HepG2 (cell line): ENCODE data around the gene SCAPER. TPM values are rescaled to one million over a fixed set of nuclear protein-coding genes. Genes with fewer than 3 reads are reported as not detected.
A peak's percentile ranks its signal among the peaks of the same experiment; 100 is the strongest.

ENCODE experiments used
- ADNP ChIP-seq: sonication (generic); formaldehyde crosslinking; IDR thresholded peaks from 2 replicates; pipeline ENCODE4 v1.4.0; 2020; ENCODE audit warnings: missing genetic modification reagents
- ATRX ChIP-seq: sonication (generic); formaldehyde crosslinking; IDR thresholded peaks from 2 replicates; pipeline ENCODE4 v1.4.0; 2020; ENCODE audit warnings: missing genetic modification reagents, borderline replicate concordance
- CEBPB ChIP-seq: IDR thresholded peaks from 2 replicates; pipeline ENCODE4 v1.6.1; 2011; ENCODE audit warnings: low read depth, low read length, improper control_type of control experiment, borderline replicate concordance
- ELF1 ChIP-seq: sonication (generic); formaldehyde crosslinking; IDR thresholded peaks from 2 replicates; pipeline ENCODE4 v1.4.0; 2020; ENCODE audit warnings: missing genetic modification reagents
- FOXO1 ChIP-seq: sonication (generic); formaldehyde crosslinking; IDR thresholded peaks from 2 replicates; pipeline ENCODE4 v1.4.0; 2020; ENCODE audit warnings: missing genetic modification reagents
- GABPA ChIP-seq, 2 experiments: IDR thresholded peaks; 2 replicates each; pipeline ENCODE4 v1.6.1; 2011 to 2016; ENCODE audit warnings: low read depth in 2 of 2, low read length in 1 of 2, missing biosample characterization in 1 of 2, missing genetic modification characterization in 1 of 2
- HES4 ChIP-seq: sonication (generic); formaldehyde crosslinking; IDR thresholded peaks from 2 replicates; pipeline ENCODE4 v1.9.0; 2021; ENCODE audit warnings: mild to moderate bottlenecking, missing genetic modification reagents, borderline replicate concordance
- ISX ChIP-seq: sonication (generic); formaldehyde crosslinking; conservative IDR thresholded peaks from 2 replicates; pipeline ENCODE4 v1.5.0; 2020; ENCODE audit warnings: missing genetic modification reagents
- KAT7 ChIP-seq: IDR thresholded peaks from 2 replicates; pipeline ENCODE4 v1.6.1; 2018; ENCODE audit warnings: borderline replicate concordance, missing compliant biosample characterization
- NCOR1 ChIP-seq: fragments of 200-600 bp; sonication (generic); IDR thresholded peaks from 2 replicates; pipeline ENCODE4 v1.7.0; 2017; ENCODE audit warnings: antibody characterized with exemption, low read length, borderline replicate concordance
- POLR2G ChIP-seq: fragments of 200-400 bp; formaldehyde crosslinking; IDR thresholded peaks from 2 replicates; pipeline ENCODE4 v1.6.1; 2018; ENCODE audit warnings: mild to moderate bottlenecking, low read depth, low read length, moderate library complexity
- SRY ChIP-seq: sonication (generic); formaldehyde crosslinking; IDR thresholded peaks from 2 replicates; pipeline ENCODE4 v1.8.0; 2022; ENCODE audit warnings: mild to moderate bottlenecking, missing genetic modification reagents
- TARDBP ChIP-seq: sonication (generic); formaldehyde crosslinking; IDR thresholded peaks from 2 replicates; pipeline ENCODE4 v1.8.0; 2022; ENCODE audit warnings: mild to moderate bottlenecking, missing genetic modification reagents
- TGIF2 ChIP-seq: IDR thresholded peaks from 2 replicates; pipeline ENCODE4 v1.6.1; 2016; ENCODE audit warnings: control low read depth, missing compliant biosample characterization
- ZNF382 ChIP-seq: sonication (generic); formaldehyde crosslinking; IDR thresholded peaks from 2 replicates; pipeline ENCODE4 v1.5.0; 2020; ENCODE audit warnings: missing genetic modification reagents, mild to moderate bottlenecking, borderline replicate concordance
- ZNF737 ChIP-seq: sonication (generic); formaldehyde crosslinking; IDR thresholded peaks from 2 replicates; pipeline ENCODE4 v1.5.0; 2020; ENCODE audit warnings: missing genetic modification reagents, mild to moderate bottlenecking, borderline replicate concordance
- polyA plus RNA-seq, 8 experiments: library from polyadenylated mRNA; depleted of rRNA in 3 of 8; stranded (reverse) in 7 of 8; unstranded in 1 of 8; fragments of >200 nt; fragmentation: Illumina TruSeq in 4 of 8; extraction: Trizol in 4 of 8; gene quantifications; 2 replicates each; pipeline versions ENCODE4 v1.2.1 to v1.2.3, GENCODE V29; 2011 to 2016; ENCODE audit warnings: low read depth in 4 of 8, missing spikeins in 1 of 8, mixed read lengths in 1 of 8; ENCODE audit not compliant: insufficient read depth in 1 of 8
- total RNA-seq, 5 experiments: library from RNA; depleted of rRNA; stranded (reverse); fragments of >200 nt; fragmentation: Illumina TruSeq; extraction: Trizol; gene quantifications; 2 replicates each; pipeline ENCODE4 v1.2.3, GENCODE V29; 2016; ENCODE audit warnings: low read depth in 1 of 5
- TF ChIP-seq, protein P1 (sequence below): sonication (generic); formaldehyde crosslinking; IDR thresholded peaks from 2 replicates; pipeline ENCODE4 v1.8.1; 2023; ENCODE audit warnings: mild to moderate bottlenecking, inconsistent platforms, moderate library complexity, missing genetic modification reagents, borderline replicate concordance
- TF ChIP-seq, protein P2 (sequence below): sonication (generic); formaldehyde crosslinking; IDR thresholded peaks from 2 replicates; pipeline ENCODE4 v1.9.0; 2022; ENCODE audit warnings: missing genetic modification reagents, mild to moderate bottlenecking, borderline replicate concordance
- TF ChIP-seq, protein P3 (sequence below): sonication (generic); formaldehyde crosslinking; IDR thresholded peaks from 2 replicates; pipeline ENCODE4 v1.4.0; 2020; ENCODE audit warnings: missing genetic modification reagents
- TF ChIP-seq, protein P4 (sequence below): sonication (generic); formaldehyde crosslinking; conservative IDR thresholded peaks from 2 replicates; pipeline ENCODE4 v1.4.0; 2020; ENCODE audit warnings: missing genetic modification reagents
- TF ChIP-seq, protein P5 (sequence below), 2 experiments: sonication (generic) in 1 of 2; formaldehyde crosslinking in 1 of 2; IDR thresholded peaks; 2 replicates each; pipeline versions ENCODE4 v1.4.0 to v1.6.1; 2018 to 2020; ENCODE audit warnings: missing genetic modification reagents in 2 of 2, borderline replicate concordance in 1 of 2, low read depth in 1 of 2, mild to moderate bottlenecking in 1 of 2, missing biosample characterization in 1 of 2

Gene SCAPER
- total and polyA plus RNA-seq, 2 of the 13 experiments (the other 11 are each of a cell fraction or from before 2014, with no cell fraction given) = 4.3 to 10.5 TPM

DNA sequence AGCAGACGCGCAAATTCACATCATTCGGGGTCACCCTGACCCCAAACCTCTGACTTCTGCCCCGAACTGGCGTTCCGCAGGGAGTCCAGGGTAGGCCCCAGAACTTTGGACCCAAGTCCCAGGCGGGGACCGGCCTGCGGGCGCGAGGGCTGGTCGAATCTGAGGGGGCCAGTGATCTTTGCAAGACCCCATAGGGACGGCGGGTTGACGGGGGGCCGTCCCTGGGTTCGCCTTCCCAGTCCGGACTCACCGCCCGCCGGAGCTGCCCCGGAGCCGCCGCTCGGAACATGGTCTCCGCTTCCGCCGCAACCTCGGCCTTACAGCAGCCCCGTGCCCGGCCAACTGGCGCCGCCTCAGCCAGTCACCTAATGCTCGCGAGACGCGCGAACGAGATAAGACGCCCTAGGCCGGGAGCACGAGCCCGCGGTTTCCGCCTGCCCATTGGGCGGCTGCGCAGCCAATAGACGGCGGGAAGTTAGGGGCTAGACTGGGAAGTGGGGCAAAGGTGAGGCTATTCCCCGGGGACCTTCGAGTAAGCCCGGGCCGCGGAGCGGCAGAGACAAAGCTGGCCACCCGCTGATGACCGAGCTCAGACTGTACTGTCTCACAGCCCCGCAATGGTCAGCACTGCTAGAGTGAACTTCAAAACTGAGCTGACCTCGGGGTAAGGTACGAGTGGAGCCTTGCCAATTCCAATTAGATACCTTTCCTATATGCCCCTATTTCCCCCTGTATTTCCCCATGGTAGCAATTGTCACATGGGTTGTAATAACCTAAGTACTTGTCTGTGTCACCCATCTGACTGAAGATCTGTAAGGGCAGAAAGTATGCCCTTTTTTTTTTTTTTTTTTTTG is 593.8 kb downstream of the SCAPER start, which contains the start of gene ETFA (continued):
- TF ChIP-seq, protein P1, sequence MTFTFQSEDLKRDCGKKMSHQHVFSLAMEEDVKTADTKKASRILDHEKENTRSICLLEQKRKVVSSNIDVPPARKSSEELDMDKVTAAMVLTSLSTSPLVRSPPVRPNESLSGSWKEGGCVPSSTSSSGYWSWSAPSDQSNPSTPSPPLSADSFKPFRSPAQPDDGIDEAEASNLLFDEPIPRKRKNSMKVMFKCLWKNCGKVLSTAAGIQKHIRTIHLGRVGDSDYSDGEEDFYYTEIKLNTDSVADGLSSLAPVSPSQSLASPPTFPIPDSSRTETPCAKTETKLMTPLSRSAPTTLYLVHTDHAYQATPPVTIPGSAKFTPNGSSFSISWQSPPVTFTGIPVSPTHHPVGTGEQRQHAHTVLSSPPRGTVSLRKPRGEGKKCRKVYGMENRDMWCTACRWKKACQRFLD (CRISPR knock-in tag) = peak; percentile 90; the same call in 1 of the 2 replicates
- no peak for TF ChIP-seq ATRX
- no peak for TF ChIP-seq ISX
- no peak; the same call in 1 of the 2 replicates for TF ChIP-seq SRY (CRISPR knock-in tag)
- TF ChIP-seq FOXO1 (CRISPR knock-in tag) = peak; percentile 67
- peak; percentile 59 for TF ChIP-seq ELF1
- TF ChIP-seq HES4 (CRISPR knock-in tag) = peak; percentile 82; the same call in 1 of the 2 replicates
- no peak for TF ChIP-seq ZNF737 (CRISPR knock-in tag)
- peak; percentile 88; the same call in 1 of the 2 replicates for TF ChIP-seq KAT7 (CRISPR knock-in tag)
- TF ChIP-seq, protein P2, sequence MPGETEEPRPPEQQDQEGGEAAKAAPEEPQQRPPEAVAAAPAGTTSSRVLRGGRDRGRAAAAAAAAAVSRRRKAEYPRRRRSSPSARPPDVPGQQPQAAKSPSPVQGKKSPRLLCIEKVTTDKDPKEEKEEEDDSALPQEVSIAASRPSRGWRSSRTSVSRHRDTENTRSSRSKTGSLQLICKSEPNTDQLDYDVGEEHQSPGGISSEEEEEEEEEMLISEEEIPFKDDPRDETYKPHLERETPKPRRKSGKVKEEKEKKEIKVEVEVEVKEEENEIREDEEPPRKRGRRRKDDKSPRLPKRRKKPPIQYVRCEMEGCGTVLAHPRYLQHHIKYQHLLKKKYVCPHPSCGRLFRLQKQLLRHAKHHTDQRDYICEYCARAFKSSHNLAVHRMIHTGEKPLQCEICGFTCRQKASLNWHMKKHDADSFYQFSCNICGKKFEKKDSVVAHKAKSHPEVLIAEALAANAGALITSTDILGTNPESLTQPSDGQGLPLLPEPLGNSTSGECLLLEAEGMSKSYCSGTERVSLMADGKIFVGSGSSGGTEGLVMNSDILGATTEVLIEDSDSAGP (CRISPR knock-in tag) = peak; percentile 91; the same call in 1 of the 2 replicates
- TF ChIP-seq ZNF382 (CRISPR knock-in tag) = no peak
- no peak for TF ChIP-seq ADNP (CRISPR knock-in tag)
- TF ChIP-seq NCOR1 = peak; percentile 90
- TF ChIP-seq, protein P3, sequence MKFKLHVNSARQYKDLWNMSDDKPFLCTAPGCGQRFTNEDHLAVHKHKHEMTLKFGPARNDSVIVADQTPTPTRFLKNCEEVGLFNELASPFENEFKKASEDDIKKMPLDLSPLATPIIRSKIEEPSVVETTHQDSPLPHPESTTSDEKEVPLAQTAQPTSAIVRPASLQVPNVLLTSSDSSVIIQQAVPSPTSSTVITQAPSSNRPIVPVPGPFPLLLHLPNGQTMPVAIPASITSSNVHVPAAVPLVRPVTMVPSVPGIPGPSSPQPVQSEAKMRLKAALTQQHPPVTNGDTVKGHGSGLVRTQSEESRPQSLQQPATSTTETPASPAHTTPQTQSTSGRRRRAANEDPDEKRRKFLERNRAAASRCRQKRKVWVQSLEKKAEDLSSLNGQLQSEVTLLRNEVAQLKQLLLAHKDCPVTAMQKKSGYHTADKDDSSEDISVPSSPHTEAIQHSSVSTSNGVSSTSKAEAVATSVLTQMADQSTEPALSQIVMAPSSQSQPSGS = peak; percentile 67
- peak; percentile 80 for TF ChIP-seq TARDBP (CRISPR knock-in tag)
- TF ChIP-seq GABPA (IDR thresholded peaks at IDR 0.05; ENCODE audit: low read depth, low read length) = no peak
- TF ChIP-seq GABPA (CRISPR knock-in tag; IDR thresholded peaks at IDR 0.05; ENCODE audit: low read depth) = peak; percentile 50
- TF ChIP-seq, protein P4, sequence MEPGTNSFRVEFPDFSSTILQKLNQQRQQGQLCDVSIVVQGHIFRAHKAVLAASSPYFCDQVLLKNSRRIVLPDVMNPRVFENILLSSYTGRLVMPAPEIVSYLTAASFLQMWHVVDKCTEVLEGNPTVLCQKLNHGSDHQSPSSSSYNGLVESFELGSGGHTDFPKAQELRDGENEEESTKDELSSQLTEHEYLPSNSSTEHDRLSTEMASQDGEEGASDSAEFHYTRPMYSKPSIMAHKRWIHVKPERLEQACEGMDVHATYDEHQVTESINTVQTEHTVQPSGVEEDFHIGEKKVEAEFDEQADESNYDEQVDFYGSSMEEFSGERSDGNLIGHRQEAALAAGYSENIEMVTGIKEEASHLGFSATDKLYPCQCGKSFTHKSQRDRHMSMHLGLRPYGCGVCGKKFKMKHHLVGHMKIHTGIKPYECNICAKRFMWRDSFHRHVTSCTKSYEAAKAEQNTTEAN (CRISPR knock-in tag) = no peak
- no peak for TF ChIP-seq TGIF2 (CRISPR knock-in tag)
- TF ChIP-seq, protein P5, sequence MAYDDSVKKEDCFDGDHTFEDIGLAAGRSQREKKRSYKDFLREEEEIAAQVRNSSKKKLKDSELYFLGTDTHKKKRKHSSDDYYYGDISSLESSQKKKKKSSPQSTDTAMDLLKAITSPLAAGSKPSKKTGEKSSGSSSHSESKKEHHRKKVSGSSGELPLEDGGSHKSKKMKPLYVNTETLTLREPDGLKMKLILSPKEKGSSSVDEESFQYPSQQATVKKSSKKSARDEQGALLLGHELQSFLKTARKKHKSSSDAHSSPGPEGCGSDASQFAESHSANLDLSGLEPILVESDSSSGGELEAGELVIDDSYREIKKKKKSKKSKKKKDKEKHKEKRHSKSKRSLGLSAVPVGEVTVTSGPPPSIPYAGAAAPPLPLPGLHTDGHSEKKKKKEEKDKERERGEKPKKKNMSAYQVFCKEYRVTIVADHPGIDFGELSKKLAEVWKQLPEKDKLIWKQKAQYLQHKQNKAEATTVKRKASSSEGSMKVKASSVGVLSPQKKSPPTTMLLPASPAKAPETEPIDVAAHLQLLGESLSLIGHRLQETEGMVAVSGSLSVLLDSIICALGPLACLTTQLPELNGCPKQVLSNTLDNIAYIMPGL (CRISPR knock-in tag; IDR thresholded peaks at IDR 0.05; ENCODE audit: borderline replicate concordance in 1 of 2, low read depth in 1 of 2) = peak; percentile 80 to 85; a peak in 3 of 4 replicates
- TF ChIP-seq POLR2G = peak; percentile 98
- TF ChIP-seq CEBPB = no peak
